Calu3 (cell line): Measurements from ENCODE around the gene CLEC4M. TPM values are rescaled to one million over a fixed set of nuclear protein-coding genes. Genes with fewer than 3 reads are reported as not detected.

Experiments
- BruUV-seq: library from RNA; stranded (reverse); fragments of 400-500 nt; replicated peaks from 2 replicates; lab custom pipeline; 2021; lab: Mats Ljungman, UMichigan
- CTCF ChIA-PET: fragments of 300-600 bp; sonication (Branson Sonifier 250); formaldehyde crosslinking; loops from one replicate; lab custom pipeline; 2022; ENCODE audit warnings: antibody characterized with exemption; lab: Charles Lee
- DNase-seq: peaks from one replicate; pipeline ENCODE4 v3.0.0; 2022
- H3K27ac Mint-ChIP-seq: one replicate; pipeline ENCODE4 v1.8.0; 2022; ENCODE audit warnings: mixed read lengths; ENCODE audit not compliant: unreplicated experiment
- H3K27me3 Mint-ChIP-seq: one replicate; pipeline ENCODE4 v1.8.0; 2022; ENCODE audit warnings: mixed read lengths; ENCODE audit not compliant: unreplicated experiment
- H3K36me3 Mint-ChIP-seq: one replicate; pipeline ENCODE4 v1.8.0; 2022; ENCODE audit warnings: mild to moderate bottlenecking, moderate library complexity, mixed read lengths; ENCODE audit not compliant: insufficient read depth, unreplicated experiment
- H3K4me1 Mint-ChIP-seq: one replicate; pipeline ENCODE4 v1.8.0; 2022; ENCODE audit warnings: mild to moderate bottlenecking, low read depth, mixed read lengths; ENCODE audit not compliant: unreplicated experiment
- H3K4me3 Mint-ChIP-seq: one replicate; pipeline ENCODE4 v1.8.0; 2022; ENCODE audit warnings: mild to moderate bottlenecking, low read depth, moderate library complexity, mixed read lengths; ENCODE audit not compliant: unreplicated experiment
- H3K9me3 Mint-ChIP-seq: one replicate; pipeline ENCODE4 v1.8.0; 2022; ENCODE audit warnings: low read depth, mixed read lengths; ENCODE audit not compliant: unreplicated experiment
- CTCF ChIP-seq: fragments of 200-600 bp; IDR thresholded peaks from one replicate; pipeline ENCODE4 v1.8.0; 2022; ENCODE audit warnings: antibody characterized with exemption; ENCODE audit not compliant: unreplicated experiment
- intact Hi-C: fragments of 100-400 bp; cut with micrococcal nuclease; formaldehyde crosslinking; loops from one replicate; pipeline ENCODE4 v1.10.0; 2022; ENCODE audit not compliant: unreplicated experiment
- total RNA-seq: library from RNA; stranded (reverse); gene quantifications from 2 replicates; pipeline ENCODE4 v1.2.3, GENCODE V29; 2022

The CLEC4M gene
- total RNA-seq, 1 experiment from 2014 or later: not detected

- Mint-ChIP-seq H3K27ac (no peak overlapping the region), H3K4me1 (no peaks in the 10 kb centered on the region), H3K4me3 (no peak overlapping the region), H3K9me3 (no peaks in the 10 kb centered on the region), H3K27me3 (peaks cover 81% of the 10 kb centered on the region), H3K36me3 (no peaks in the 10 kb centered on the region)
- no peak for DNase-seq
- CTCF ChIA-PET: interaction anchor here (0.7 kb wide), 1 partner anchor 673 kb away, joined by 4 read pairs; no protein-coding TSS in a partner anchor
- no peak for TF ChIP-seq CTCF
- BruUV-seq: no TSS peak
- intact Hi-C loops: no loop called here
These were observed 25.8 kb upstream of the CLEC4M start for GRCh38 chr19:7737215-7737614.

GRCh38 chr19:7738023-7738422 is 25.0 kb upstream of the CLEC4M start:
- no peaks in the 10 kb centered on the region for H3K9me3 Mint-ChIP-seq
- DNase-seq: no peak
- H3K27ac Mint-ChIP-seq: no peak overlapping the region
- H3K36me3 Mint-ChIP-seq: no peaks in the 10 kb centered on the region
- H3K4me3 Mint-ChIP-seq: no peak overlapping the region
- intact Hi-C loops: no loop called here
- CTCF ChIA-PET: no interaction called here
- no TSS peak for BruUV-seq
- TF ChIP-seq CTCF: no peak
- H3K4me1 Mint-ChIP-seq: no peaks in the 10 kb centered on the region
- peaks cover 86% of the 10 kb centered on the region for H3K27me3 Mint-ChIP-seq

- Mint-ChIP-seq H3K27ac (no peak overlapping the region), H3K4me1 (no peaks in the 10 kb centered on the region), H3K4me3 (no peak overlapping the region), H3K9me3 (no peaks in the 10 kb centered on the region), H3K27me3 (peaks cover 92% of the 10 kb centered on the region), H3K36me3 (no peaks in the 10 kb centered on the region)
- no peak for TF ChIP-seq CTCF
- no TSS peak for BruUV-seq
- intact Hi-C loops: no loop called here
- no peak for DNase-seq
- CTCF ChIA-PET: interaction anchor here (0.6 kb wide), 1 partner anchor 60 kb away, joined by 6 read pairs; no protein-coding TSS in a partner anchor
These were observed 23.8 kb upstream of the CLEC4M start for GRCh38 chr19:7739211-7739755.

GRCh38 chr19:7739801-7740681 is 23.0 kb upstream of the CLEC4M start:
- Mint-ChIP-seq H3K4me3 (no peak overlapping the region), H3K36me3 (no peaks in the 10 kb centered on the region), H3K27ac (no peak overlapping the region), H3K9me3 (no peaks in the 10 kb centered on the region), H3K27me3 (peaks cover 92% of the 10 kb centered on the region), H3K4me1 (no peaks in the 10 kb centered on the region)
- TF ChIP-seq CTCF: no peak
- BruUV-seq: no TSS peak
- CTCF ChIA-PET: interaction anchor here (0.6 kb wide), 1 partner anchor 60 kb away, joined by 6 read pairs; no protein-coding TSS in a partner anchor
- no peak for DNase-seq
- intact Hi-C loops: no loop called here
